SK-N-DZ (cell line): ENCODE data around the gene CTNNBL1.
"Not testable (repeated sequence)": the region's sequence is repeated elsewhere in the genome, so short reads cannot be mapped to it uniquely, and the experiment has no call there.

Experiments
- DNase-seq: peaks from one replicate; pipeline ENCODE4 v3.0.0-alpha.2; 2015; ENCODE audit warnings: low spot score

Gene CTNNBL1

DNA sequence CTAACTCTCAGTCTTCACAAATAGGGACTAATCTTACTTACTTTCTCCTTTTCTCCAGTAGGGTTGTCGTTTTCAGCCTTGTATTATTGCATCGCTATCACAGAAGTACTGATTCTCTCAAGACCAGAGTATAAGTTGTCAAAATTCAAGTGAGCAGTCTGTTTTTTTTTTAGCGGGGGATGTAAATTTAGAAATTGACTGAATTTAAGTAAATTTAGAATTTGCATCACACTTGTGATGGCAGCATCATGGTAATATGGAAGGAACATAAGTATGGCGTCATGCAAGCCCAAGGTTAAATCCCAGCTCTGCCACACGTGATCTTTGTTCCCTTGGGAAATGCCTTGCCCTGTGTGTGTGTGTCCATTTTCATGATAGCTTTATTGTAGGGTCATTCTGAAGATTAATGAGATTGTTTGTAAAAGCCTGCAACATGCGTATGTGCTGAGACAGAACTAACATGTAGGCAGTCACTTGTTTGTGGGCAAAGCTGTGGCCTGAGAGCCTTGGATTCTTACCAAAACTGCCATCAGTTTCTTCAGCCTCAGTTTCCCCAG lies 156.3 kb downstream of the CTNNBL1 start:
- DNase-seq, result no peak

DNA sequence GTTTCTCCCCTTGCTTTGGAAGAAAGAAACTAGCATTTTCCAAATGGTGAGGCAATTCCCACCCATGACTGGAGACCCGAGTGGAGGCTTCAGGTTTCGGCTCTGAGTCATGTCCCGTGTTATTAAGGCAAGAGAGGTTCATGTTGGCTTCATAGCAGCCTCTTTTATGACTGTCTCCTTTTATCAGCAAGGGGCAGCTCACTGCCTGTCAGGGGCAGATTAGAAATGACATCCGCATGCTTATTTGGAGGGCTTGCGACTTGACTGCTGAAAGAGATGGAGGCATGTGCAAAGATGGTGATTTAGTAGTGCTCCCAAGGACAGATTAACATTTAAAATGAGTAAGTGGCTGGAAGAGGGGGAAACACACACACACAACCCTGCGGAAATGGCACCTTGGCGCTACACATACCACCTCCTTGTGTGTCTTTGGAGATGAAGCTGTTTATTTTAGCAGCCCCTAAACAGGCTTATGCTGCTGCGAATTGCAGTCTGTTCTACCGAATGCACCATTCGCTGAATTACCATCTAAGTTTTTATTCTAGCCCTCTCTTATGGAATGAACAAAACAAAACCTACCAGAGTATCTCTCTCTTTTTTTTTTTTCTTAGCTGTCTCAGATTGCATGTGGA lies 157.0 kb downstream of the CTNNBL1 start:
- no peak for DNase-seq

DNA sequence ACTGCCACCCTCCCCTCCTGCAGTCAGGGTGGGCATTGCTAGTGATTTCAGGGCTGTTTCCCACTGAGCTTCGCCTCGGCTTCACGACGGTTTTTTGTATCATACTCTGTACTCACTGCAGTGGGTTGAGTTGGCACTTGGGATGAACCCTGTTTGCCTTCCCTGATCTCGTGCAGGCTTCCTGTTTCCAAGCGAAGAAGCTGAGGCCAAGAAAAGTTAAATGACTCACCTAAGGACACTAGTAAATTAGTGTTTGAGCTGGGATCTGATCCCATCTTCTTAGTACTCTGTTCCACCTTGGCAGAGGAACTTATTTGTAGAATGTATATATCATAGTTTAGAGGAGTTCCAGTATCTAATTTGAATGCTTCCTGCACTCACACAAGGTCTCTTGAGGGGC lies 158.8 kb downstream of the CTNNBL1 start:
- no peak for DNase-seq

GRCh38 chr20:37853823-37854375 lies 160.1 kb downstream of the CTNNBL1 start:
- DNase-seq, result no peak

DNA sequence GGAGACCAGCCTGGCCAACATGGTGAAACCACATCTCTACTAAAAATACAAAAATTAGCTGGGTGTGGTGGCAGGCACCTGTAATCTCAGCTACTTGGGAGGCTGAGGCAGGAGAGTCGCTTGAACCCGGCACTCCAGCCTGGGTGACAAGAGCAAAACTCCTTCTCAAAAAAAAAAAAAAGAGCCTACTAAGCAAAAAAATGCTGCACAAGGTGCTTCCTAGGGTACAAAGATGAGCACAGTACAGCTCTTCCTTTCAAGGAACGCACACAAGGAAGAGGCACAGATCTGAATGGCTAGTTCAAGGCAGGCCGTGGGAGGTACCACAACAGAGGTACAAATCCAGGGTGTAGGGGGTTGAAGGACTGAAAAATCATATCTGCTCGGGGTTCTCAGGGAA lies 162.2 kb downstream of the CTNNBL1 start:
- not testable (repeated sequence) for DNase-seq

GRCh38 chr20:37856932-37857660 lies 163.3 kb downstream of the CTNNBL1 start:
- DNase-seq, result no peak

GRCh38 chr20:37859406-37860171 lies 165.8 kb downstream of the CTNNBL1 start:
- no peak for DNase-seq

DNA sequence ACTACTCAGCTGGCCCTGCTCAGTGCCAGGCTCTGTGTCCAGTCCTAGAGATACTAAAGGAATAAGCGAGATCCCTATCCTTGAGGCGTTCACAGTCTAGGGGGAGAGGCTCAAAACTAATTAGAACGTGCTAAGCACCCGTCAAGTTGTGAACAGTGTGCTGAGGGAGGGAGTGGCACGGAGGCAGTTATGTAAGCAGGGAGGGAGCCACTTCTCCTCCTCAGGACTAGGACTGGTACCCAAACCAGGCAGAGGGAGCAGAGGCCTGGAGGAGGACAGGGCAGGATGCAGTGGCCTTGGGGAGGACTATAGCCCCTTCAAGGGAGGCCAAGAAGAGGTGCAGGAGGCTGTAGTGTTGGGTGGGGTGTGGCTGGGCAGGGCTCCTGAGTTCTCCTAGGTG lies 169.5 kb downstream of the CTNNBL1 start:
- DNase-seq, result no peak

DNA sequence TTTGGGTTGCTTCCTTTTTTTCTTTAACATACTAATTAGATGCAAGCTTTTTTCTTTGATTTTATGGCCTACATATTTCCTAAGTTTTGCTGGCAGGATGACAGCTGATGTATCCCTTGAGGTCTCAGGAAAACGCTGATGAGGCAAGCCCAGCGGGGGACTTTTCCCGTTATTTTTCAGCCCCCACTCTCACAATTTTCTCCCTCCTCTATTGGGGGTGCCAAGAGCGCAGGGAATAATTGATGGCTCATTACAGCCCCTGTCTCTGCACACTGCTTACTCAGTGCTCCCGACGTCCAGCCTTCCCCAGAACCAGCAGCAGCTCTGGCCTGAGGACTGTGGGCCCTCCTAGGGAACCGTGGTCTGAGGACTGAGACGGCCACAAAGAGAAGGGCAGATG lies 170.5 kb downstream of the CTNNBL1 start:
- DNase-seq, result no peak

GRCh38 chr20:37866051-37866450 lies 172.2 kb downstream of the CTNNBL1 start:
- no peak for DNase-seq

DNA sequence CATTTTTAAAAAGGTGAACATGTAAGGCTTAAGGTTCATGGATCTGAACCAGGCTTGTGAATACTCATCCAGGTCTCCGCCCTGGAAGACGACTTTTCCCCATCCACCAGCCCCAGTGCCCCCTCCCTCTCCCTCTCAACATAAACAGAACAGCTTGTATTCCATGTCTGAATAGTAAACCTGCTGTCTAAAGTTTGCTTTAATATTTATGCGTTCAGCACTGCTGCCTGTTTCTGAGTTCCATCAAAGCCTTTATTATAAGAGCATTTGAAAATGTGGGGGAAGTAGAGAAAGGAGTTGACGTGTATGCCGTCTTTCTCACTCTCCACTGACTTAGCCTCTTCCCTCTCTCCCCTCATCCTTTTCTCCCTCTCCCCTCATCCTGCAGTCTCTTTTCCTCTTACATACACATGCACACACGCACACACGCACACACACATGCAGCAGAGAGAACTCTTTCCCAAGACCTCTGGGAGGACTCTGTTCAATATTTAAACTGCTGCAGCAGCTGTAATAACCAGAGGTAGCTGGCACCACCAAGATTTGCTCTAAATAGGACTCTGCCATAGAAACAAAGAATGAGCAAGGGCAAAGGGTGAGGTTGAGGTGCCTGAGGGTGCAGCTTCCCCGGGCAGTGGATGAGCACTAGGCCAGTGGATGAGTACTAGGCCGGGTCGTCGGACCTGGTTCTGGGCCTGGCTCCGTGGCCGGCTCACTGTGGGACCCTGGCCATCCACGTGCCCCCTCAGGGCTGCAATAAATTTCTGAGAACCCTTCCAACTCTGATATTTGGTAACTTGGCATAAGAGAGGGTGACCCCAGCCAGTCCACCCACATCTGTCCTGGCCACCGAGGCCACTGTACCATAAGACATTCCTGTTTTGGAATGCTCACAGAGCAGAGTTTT lies 173.7 kb downstream of the CTNNBL1 start:
- no peak for DNase-seq

- no peak for DNase-seq
Observed at GRCh38 chr20:37868851-37869333, 175.1 kb downstream of the CTNNBL1 start.

GRCh38 chr20:37869334-37869861 lies 175.6 kb downstream of the CTNNBL1 start:
- no peak for DNase-seq

DNA sequence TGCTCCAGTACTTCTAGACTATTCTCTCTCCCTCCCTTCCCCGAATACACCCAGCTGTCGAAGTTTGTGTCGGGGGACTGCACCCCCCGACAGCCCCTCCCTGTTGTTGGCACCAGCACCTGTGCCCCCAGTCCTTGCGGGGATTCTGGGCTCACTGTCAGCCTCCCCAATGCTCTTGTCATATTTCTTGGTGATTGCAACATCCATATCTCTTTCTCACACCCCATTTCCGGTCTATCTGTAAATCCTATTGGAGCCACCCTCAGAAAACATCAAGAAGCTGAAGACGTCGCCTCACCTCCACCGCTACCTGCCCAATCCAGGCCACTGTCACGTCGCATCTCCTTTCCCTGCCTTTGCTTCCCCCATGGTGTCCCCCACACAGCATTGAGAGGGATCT lies 176.5 kb downstream of the CTNNBL1 start:
- no peak for DNase-seq

GRCh38 chr20:37871751-37872150 lies 177.9 kb downstream of the CTNNBL1 start:
- DNase-seq, result no peak

- no peak for DNase-seq
Observed at GRCh38 chr20:37872161-37872560, 178.3 kb downstream of the CTNNBL1 start.

GRCh38 chr20:37873884-37874283 lies 180.1 kb downstream of the CTNNBL1 start:
- DNase-seq, result no peak

DNA sequence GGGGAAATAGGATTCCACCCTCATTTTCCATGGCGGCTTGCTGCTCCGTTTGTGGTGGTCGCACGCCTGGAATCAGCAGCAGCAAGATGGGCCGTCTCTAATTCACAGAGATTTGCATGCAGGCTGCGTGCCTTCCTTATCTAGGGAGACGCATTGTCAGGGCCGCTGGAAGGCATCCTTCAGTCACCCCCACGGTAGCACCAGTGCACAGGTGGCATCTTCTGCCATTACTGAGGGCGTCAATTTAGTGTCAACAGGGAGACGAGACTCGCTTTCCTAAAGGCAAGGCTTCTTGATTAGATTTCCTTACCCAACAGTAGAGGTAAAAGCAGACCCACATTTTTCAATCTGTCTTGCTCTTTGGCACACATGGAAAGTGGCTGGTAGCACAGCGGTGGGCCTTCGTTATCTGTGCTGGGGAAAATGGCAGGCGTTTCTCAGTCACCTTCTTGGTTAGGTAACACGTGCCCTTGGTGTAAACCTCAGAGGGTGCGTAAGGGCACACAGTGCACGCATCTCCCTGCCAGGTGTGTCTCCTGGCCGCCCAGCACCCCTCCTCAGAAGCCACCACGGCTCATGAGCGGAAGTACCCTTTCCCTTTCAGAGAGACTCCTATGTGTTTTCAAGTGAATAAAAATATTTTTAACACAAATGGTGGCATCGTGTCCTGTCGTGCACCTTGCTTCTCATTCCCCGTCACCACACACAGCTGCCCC lies 181.8 kb downstream of the CTNNBL1 start:
- no peak for DNase-seq

- DNase-seq, result no peak
Observed at GRCh38 chr20:37876863-37877262, 183.0 kb downstream of the CTNNBL1 start.
